Hepatocyte (in vitro differentiated cells): ENCODE measurements around the gene FBL. TPM values are rescaled to one million over a fixed set of nuclear protein-coding genes. Genes with fewer than 3 reads are reported as not detected.

Source experiments
- DNase-seq: peaks from one replicate; pipeline ENCODE4 v3.0.0-alpha.2; 2016; ENCODE audit warnings: low spot score
- H2AFZ ChIP-seq: fragments of 200-600 bp; sonication (generic); 2 replicates; pipeline ENCODE4 v1.6.0; 2016; ENCODE audit warnings: antibody characterized with exemption, mild to moderate bottlenecking
- H3K27ac ChIP-seq: fragments of 200-600 bp; sonication (generic); 2 replicates; pipeline ENCODE4 v1.5.1; 2016; ENCODE audit warnings: mild to moderate bottlenecking
- H3K27me3 ChIP-seq: fragments of 200-600 bp; sonication (generic); 2 replicates; pipeline ENCODE4 v1.6.1; 2016
- H3K36me3 ChIP-seq: fragments of 200-600 bp; sonication (generic); replicated peaks from 2 replicates; pipeline ENCODE4 v1.5.1; 2016; ENCODE audit warnings: low read depth; ENCODE audit not compliant: insufficient read depth
- H3K4me1 ChIP-seq: fragments of 200-600 bp; sonication (generic); 2 replicates; pipeline ENCODE4 v1.5.1; 2016; ENCODE audit warnings: mild to moderate bottlenecking, moderate library complexity; ENCODE audit not compliant: insufficient read depth
- H3K4me2 ChIP-seq: fragments of 200-600 bp; sonication (generic); 2 replicates; pipeline ENCODE4 v1.6.0; 2016
- H3K4me3 ChIP-seq: fragments of 200-600 bp; sonication (generic); 2 replicates; pipeline ENCODE4 v1.5.1; 2016; ENCODE audit warnings: mild to moderate bottlenecking
- H3K79me2 ChIP-seq: fragments of 200-600 bp; sonication (generic); 2 replicates; pipeline ENCODE4 v1.6.0; 2017; ENCODE audit warnings: mild to moderate bottlenecking
- H3K9me2 ChIP-seq: fragments of 200-600 bp; sonication (generic); replicated peaks from 2 replicates; pipeline ENCODE4 v1.6.0; 2017; ENCODE audit warnings: mild to moderate bottlenecking; ENCODE audit not compliant: insufficient read depth
- H3K9me3 ChIP-seq: fragments of 200-600 bp; sonication (generic); 2 replicates; pipeline ENCODE4 v1.5.1; 2016; ENCODE audit warnings: low read depth, mild to moderate bottlenecking
- H4K20me1 ChIP-seq: fragments of 200-600 bp; sonication (generic); 2 replicates; pipeline ENCODE4 v1.6.0; 2016; ENCODE audit warnings: mild to moderate bottlenecking; ENCODE audit not compliant: insufficient read depth, poor library complexity, severe bottlenecking
- EZH2 ChIP-seq: fragments of 200-600 bp; sonication (generic); IDR thresholded peaks from 2 replicates; pipeline ENCODE4 v1.6.1; 2016; ENCODE audit warnings: antibody characterized with exemption, mild to moderate bottlenecking, borderline replicate concordance
- EZH2phosphoT487 ChIP-seq: fragments of 200-600 bp; sonication (generic); IDR thresholded peaks from one replicate; pipeline ENCODE4 v1.6.1; 2018; ENCODE audit warnings: antibody characterized with exemption, mild to moderate bottlenecking, low read depth, moderate library complexity; ENCODE audit not compliant: unreplicated experiment, severe bottlenecking
- WGBS: methylation state at CpG from one replicate; pipeline ENCODE4 v1.1.6; 2016; ENCODE audit warnings: low lambda C conversion rate; ENCODE audit errors: missing lambda C conversion rate; 5-methylcytosine and 5-hydroxymethylcytosine counted together
- polyA plus RNA-seq: library from polyadenylated mRNA; unstranded; fragments of >200 nt; fragmentation: Nextera tagmentation; extraction: Ambion mirVana; gene quantifications from 2 replicates; pipeline ENCODE4 v1.2.1, GENCODE V29; 2016
- total RNA-seq: library from RNA; depleted of rRNA; stranded (reverse); fragments of >200 nt; gene quantifications from 2 replicates; pipeline ENCODE4 v1.2.3, GENCODE V29; 2014
- TF ChIP-seq, protein P1 (sequence below): fragments of 200-600 bp; sonication (generic); IDR thresholded peaks from 2 replicates; pipeline ENCODE4 v1.5.1; 2016; ENCODE audit warnings: antibody characterized with exemption, mild to moderate bottlenecking; ENCODE audit not compliant: poor library complexity

Gene FBL
- total and polyA plus RNA-seq, 2 experiments from 2014 or later = 69.6 to 104 TPM

DNA sequence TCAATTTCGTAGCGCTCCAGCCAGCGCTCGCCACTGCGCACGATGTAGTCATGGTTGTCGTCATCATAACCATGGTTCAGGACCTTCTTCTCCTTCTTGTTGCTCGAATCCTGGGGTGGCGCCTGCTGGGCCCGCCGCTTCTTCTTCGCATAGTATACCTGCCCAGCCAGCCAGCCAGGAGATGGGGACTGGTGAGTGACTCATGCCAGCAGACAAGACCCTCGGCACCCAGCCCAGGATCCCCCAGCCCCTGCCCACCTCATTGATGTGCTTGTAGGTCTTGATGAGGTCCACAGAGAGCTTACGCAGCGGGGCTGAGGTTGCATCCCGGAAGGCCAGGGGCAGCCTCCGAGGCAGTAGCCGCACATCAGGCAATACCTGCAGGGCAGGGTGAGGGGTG, 15.8 kb downstream of the FBL start:
- WGBS = 97% methylated on average over 18 of the region's 18 CpGs
- Histone ChIP-seq H2AFZ (no peak overlapping the region), H4K20me1 (peaks cover 12% of the 10 kb centered on the region), H3K9me3 (no peaks in the 10 kb centered on the region), H3K9me2 (no peaks in the 10 kb centered on the region), H3K4me3 (no peak overlapping the region), H3K27ac (no peak overlapping the region), H3K4me1 (peaks cover 7% of the 10 kb centered on the region), H3K27me3 (no peaks in the 10 kb centered on the region), H3K79me2 (peaks cover 35% of the 10 kb centered on the region), H3K4me2 (no peak overlapping the region), H3K36me3 (no peaks in the 10 kb centered on the region)
- TF ChIP-seq, protein P1, sequence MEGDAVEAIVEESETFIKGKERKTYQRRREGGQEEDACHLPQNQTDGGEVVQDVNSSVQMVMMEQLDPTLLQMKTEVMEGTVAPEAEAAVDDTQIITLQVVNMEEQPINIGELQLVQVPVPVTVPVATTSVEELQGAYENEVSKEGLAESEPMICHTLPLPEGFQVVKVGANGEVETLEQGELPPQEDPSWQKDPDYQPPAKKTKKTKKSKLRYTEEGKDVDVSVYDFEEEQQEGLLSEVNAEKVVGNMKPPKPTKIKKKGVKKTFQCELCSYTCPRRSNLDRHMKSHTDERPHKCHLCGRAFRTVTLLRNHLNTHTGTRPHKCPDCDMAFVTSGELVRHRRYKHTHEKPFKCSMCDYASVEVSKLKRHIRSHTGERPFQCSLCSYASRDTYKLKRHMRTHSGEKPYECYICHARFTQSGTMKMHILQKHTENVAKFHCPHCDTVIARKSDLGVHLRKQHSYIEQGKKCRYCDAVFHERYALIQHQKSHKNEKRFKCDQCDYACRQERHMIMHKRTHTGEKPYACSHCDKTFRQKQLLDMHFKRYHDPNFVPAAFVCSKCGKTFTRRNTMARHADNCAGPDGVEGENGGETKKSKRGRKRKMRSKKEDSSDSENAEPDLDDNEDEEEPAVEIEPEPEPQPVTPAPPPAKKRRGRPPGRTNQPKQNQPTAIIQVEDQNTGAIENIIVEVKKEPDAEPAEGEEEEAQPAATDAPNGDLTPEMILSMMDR = no peak
- TF ChIP-seq EZH2phosphoT487 (no peak), EZH2 (no peak)
- DNase-seq = no peak

- Histone ChIP-seq H3K9me2 (no peaks in the 10 kb centered on the region), H3K27me3 (no peaks in the 10 kb centered on the region), H2AFZ (no peak overlapping the region), H3K4me2 (no peak overlapping the region), H3K4me3 (no peak overlapping the region), H3K27ac (no peak overlapping the region), H4K20me1 (peaks cover 12% of the 10 kb centered on the region), H3K9me3 (no peaks in the 10 kb centered on the region), H3K36me3 (no peaks in the 10 kb centered on the region), H3K4me1 (peaks cover 7% of the 10 kb centered on the region), H3K79me2 (peaks cover 35% of the 10 kb centered on the region)
- WGBS = 97% methylated on average over 10 of the region's 10 CpGs
- TF ChIP-seq EZH2 (no peak), EZH2phosphoT487 (no peak)
- TF ChIP-seq, protein P1 = no peak
- DNase-seq = no peak
These were observed 16.4 kb downstream of the FBL start for GRCh38 chr19:39829702-39830275.

DNA sequence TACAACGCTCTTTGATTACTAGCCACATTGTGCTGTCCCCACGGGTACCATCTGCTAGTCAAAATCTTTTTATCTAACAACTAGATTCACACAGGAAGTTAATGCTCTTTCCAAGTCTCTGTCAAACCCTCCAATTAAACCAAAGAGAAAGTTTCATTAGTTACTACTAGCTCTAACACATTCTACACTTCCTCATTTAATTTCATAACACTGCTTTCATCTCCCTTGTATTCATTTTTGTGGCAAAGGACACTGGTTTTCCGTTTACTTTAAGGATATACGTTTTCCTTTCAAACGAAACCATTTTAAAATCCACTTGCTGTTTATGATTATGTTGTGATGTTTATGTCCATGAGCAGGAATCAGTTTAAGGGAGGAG, 17.5 kb downstream of the FBL start:
- H3K4me1 ChIP-seq = peaks cover 7% of the 10 kb centered on the region
- no peak for DNase-seq
- TF ChIP-seq EZH2phosphoT487 = no peak
- TF ChIP-seq, protein P1 = no peak
- no peak for TF ChIP-seq EZH2
- WGBS = 86% methylated on average over 5 of the region's 5 CpGs
- H3K9me2 ChIP-seq = no peaks in the 10 kb centered on the region
- H3K27ac ChIP-seq = no peak overlapping the region
- H3K79me2 ChIP-seq = peaks cover 37% of the 10 kb centered on the region
- no peaks in the 10 kb centered on the region for H3K36me3 ChIP-seq
- peaks cover 12% of the 10 kb centered on the region for H4K20me1 ChIP-seq
- no peak overlapping the region for H2AFZ ChIP-seq
- H3K4me2 ChIP-seq = no peak overlapping the region
- H3K27me3 ChIP-seq = no peaks in the 10 kb centered on the region
- H3K4me3 ChIP-seq = no peak overlapping the region
- H3K9me3 ChIP-seq = no peaks in the 10 kb centered on the region
